H54 (cell line): ENCODE measurements around the gene KIAA1328.
"Not testable (repeated sequence)": the region's sequence is repeated elsewhere in the genome, so short reads cannot be mapped to it uniquely, and the experiment has no call there.

Source experiments
- DNase-seq: peaks from one replicate; pipeline ENCODE4 v3.0.0; 2011; ENCODE audit warnings: low spot score, mixed read lengths; ENCODE audit not compliant: insufficient read length
- FAIRE-seq: peaks from 3 replicates; lab custom pipeline; 2011; peaks lifted over from hg19 to GRCh38; lab: Jason Lieb, UNC
- POLR2A ChIP-seq: IDR thresholded peaks from 2 replicates; pipeline ENCODE4 v1.6.1; 2011; ENCODE audit warnings: low read depth, mild to moderate bottlenecking, low read length

Gene KIAA1328

DNA sequence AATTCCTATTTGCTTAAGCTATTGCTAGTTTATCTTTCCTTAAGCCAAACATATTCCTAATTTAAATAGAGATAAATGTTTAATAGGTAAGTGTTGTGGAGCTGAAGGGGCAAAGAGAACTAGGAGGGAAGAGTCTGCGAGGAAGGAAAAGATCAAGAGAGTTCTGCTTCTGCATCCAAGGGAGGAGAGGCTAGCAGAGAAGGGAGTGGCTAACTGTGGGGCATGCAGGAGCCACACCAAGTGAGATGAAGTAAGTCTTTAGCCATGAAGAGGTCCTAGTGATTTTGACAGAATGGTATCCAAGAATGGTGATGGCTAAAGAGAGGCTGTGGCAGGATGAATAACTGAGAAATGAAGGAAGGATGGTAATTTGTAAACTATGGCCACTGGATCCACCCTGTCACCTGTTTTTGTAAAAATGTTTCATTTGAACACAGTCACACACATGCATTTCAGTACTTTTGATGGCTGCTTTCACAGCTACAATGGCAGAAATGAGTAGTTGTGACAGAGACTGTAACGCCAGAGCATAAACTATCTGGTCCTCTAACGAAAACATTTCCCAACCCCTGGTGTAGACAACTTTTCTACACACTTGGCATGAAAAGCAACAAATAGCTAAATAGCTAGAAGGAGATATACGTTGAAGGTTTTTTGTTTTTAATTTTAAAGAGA lies 15.7 kb upstream of the KIAA1328 start:
- DNase-seq (no peak), FAIRE-seq (no peak)
- no peak for TF ChIP-seq POLR2A

DNA sequence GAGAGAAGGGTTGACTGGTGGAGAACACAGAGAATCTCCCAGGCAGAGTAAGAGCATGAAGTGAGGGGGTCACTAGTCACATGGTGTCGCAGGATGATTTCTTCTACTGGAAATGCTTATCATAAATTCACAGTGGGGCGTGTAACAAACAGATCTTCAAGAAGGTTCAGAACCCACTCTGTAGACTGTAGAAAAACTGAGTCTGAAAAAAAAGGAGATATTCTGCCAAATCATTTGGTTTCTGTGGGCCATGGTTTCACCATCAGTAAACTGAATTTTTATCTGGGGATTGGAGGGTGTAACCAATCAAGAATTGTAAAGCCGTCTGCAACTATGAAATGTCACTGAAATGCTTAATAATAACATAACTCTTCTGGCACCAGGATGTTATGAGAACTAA lies 15.1 kb upstream of the KIAA1328 start:
- TF ChIP-seq POLR2A = no peak
- FAIRE-seq (no peak), DNase-seq (no peak)

DNA sequence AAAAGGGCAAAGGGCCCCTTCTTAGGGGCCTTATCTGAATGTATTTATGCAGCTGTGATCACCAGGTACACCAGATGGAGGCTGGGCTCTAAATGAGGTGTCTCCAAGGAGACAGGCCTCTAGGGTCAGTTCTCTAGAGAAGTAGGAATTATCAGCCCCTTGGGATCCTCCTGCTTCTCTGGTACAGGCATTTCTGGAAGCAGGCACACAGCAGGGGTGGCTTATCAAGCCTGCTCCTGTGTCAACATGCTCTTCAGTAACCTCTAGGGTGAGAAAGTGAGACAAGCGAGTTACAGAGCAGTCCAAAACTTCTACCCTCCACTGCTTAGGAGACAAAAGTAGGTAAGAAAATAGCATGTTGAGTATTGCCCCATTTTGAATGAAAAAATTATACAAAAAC lies 13.9 kb upstream of the KIAA1328 start:
- no peak for TF ChIP-seq POLR2A
- no peak for DNase-seq
- no peak for FAIRE-seq

DNA sequence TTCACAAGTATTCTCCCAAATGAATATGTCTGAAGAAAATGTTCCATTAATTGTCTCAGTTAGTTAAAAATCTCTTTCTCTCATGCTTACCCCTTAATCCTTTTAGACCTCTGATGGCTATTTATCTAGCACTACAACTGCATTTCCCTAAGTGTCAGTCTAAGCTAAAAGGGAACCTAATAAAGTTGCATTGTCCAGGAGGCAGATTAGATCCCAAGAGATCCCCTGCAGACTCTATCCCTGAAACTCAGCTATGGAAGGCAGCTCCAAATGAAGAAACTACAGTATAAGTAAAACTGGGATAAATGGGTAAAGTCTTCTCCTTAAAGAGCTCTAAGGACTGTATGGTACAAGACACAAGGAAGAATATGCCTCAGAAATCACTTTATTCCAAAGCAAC lies 12.8 kb upstream of the KIAA1328 start:
- not testable (repeated sequence) for DNase-seq, FAIRE-seq

DNA sequence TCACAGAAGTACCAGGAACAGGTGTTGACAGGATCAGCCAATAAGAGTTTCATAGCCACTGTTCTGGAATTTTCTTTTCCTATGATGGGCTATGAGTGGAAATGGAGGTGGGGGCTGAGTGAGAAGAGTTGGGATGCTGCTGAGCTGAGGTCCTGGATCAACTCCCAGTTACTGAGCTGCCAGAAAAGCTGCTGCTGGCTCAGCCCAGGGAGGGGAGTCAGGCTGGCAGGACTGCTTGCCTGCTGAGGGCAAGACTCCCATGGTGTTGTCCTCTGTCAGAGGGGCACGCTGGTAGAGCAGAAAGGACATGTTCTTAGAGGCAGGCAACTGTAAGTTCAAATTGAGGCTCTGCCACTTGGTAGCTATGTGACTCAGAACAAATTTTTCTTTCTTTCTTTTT lies 11.9 kb upstream of the KIAA1328 start:
- no peak for FAIRE-seq

DNA sequence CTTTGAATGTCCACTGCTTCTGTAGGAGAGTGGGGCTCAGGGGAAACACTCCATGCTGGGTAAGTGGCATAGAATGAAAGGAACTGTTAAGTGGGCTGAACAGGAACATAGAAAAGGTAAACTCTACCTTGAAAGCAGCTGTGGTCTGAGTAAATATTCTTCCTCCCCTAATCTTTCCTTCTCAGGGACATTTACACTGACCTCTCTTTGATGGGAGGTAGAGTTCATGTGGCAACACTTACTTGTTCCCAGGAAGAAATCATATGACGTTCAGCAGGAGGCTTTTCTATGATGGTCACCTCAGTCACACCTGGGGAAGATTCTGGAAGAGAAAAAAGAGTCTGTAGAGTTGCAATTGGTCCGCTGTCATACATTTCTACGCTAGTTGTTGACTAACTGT lies 10.3 kb upstream of the KIAA1328 start:
- no peak for TF ChIP-seq POLR2A
- FAIRE-seq (no peak), DNase-seq (no peak)

More for the DNA sequence above, 11.9 kb upstream of the KIAA1328 start:
- DNase-seq = no peak
- no peak for TF ChIP-seq POLR2A

DNA sequence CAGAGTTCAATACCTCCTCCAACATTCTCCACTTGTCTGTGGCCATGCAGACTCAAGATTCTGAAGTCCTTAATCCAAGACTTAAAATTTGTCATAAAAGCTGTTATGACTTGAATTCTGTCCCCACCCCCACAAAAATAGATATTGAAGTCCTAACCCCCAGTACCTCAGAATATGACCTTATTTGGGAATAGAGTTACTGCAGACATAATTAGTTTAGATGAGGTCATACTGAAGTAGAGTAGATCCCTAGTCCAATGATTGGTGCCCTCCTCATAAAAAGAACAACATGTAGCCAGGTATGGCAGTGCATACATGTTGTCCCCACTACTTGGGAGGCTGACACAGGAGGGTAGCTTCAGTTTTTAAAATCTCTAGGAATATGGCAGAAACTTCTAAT lies 9.3 kb upstream of the KIAA1328 start:
- no peak for FAIRE-seq
- TF ChIP-seq POLR2A = no peak
- no peak for DNase-seq

DNA sequence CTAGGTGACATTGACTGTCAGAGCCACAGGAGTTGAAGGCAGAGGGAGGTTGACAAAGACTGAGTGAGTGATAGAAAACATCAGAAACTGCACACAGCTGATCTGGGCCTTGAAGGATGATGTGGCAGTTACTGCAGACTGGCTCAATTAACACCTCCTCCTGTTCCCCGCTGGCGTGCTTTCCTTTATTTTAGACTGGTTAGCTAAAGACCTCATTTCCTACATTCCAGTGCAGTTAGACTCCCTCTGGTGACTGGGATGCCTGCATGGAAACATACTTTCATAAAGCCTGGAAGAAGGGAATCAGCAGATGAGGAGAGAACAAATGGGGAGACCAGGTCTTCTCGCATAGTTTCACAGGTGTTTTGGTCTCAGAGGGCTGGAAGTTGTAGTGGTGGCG lies 7.2 kb upstream of the KIAA1328 start:
- DNase-seq (no peak), FAIRE-seq (no peak)
- no peak for TF ChIP-seq POLR2A

DNA sequence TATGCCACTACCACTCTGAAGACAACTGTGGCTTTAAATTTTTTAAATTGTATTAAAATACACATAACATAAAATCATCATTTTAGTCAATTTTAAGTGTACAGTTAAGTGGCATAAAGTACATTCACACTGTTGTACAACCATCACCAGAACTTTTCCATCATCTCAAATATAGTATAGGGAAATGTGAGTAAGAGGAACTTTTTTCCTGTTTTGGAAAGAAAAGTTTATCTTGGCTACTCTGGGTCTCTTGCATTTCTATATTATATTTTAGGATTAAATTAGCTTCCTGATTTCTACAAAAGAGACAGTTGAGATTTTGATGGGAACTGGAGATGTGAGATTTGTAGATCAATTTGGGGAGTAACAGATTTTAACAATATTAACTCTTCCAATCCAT lies 3.4 kb upstream of the KIAA1328 start:
- TF ChIP-seq POLR2A = no peak
- FAIRE-seq (no peak), DNase-seq (no peak)

DNA sequence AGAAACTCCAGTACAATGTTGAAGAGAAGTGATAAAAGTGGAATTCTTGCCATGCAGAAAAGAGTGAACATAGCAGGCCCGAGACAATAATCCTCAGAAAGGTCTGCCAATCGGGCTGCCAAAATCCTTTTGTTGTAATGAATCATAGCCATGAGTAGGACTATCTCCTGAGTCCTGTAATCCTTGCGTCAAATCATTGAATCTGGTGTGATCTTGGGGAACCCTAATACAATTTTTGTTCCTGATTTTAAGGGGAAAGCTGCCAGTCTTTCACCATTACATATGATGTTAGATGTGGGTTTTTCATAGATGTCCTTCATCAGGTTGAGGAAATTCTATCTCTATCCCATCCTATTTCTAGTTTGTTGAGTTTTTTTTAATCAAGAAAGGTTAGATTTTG lies 2.4 kb upstream of the KIAA1328 start:
- no peak for FAIRE-seq
- DNase-seq = no peak
- no peak for TF ChIP-seq POLR2A

DNA sequence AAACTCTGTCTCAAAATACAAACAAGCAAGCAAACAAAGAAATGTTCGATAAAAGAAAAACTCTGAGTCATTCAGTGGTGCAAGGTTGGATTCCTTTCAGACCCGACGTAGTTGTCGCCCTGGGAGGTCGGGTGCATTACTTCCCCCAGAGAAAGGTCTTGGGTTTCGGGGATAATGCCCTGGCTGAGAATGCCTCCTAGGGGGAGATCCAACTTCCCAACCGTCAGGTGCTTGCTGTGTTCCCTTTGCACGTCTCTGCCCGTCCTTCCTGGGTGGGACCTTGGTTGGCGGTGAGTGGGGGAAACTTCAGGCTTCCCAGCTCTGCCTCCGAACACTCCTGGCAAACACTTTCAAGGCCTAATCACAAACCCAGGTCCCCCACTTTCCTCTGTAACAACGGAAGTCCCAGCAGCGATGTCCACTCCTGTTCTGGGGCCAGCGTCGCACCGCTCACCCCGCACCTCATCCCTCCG lies 734 bp upstream of the KIAA1328 start:
- DNase-seq (no peak), FAIRE-seq (no peak)
- TF ChIP-seq POLR2A = no peak

DNA sequence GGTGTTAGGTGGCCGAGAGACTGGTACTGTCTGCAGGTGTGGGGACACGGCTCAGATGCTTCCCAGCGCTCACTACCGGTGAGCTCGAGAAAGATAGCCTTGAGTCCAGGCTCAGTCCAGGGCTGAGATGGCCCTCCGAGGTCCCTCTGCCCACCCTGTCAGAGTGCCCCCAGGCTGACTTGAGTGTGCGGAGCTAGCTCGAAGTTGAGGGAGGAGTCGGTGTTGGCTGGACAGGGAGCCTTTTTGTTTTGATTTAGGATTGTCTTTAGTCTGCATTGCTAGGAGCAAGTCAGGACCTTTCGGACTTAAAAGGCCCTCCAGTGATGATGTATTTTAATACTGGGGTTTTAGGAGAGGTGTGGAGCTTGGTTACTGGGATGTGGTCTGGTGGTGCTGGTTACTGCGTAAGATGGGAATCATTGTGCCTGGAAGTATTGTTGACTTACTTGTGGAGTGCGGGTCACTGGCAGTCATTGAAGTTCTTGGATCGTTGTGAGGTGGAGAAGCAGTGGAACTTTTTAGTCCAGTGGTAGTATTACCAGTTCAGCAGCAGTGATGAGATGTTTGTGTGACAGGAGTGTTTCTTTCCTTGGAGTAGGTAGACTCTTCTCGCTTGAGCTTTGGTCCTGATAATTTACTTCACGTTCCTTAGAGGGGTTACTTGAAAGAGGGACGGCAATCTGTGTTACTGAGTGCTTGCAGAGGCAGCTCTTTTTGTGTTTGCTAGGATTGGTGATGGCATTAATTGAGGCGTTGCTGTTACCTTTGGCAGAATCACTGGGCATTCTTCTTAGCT lies 633 bp downstream of the KIAA1328 start:
- no peak for DNase-seq
- no peak for TF ChIP-seq POLR2A
- FAIRE-seq = peak; percentile 52

DNA sequence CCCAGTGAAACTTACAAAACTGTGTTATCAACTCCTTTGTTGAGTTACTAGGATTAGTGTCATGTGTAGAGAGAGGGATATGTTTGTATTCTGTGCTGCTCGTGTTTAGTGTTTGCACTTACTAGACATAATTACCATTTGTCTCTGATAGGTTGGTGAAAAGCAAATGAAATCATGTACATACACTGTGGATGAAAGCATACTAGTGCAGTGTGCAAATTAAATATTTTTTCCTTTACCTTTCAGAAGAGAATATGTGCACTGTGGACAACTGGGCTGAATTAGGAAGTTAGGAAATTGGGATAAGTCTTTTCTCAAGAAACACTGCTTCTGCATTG lies 1.2 kb downstream of the KIAA1328 start:
- no peak for TF ChIP-seq POLR2A
- DNase-seq (no peak), FAIRE-seq (no peak)

DNA sequence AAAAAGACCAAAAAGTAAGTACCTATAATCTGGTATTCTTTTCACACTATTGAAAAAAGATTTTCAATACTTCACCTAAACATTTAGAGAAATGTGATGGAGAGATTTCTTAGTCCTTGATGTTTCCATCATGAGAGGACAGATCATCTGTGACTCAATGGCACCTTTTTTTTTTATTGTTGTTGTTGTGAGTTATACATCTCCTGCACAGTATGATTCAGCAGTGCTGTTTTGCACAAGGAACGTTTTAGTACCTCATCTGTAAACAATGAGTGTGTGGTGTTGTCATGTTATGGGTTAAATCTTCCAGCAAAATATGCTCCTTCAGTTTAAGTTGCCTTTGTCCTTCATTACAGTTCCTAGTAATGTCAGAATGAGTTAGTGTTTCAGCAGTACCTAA lies 2.2 kb downstream of the KIAA1328 start:
- no peak for FAIRE-seq

DNA sequence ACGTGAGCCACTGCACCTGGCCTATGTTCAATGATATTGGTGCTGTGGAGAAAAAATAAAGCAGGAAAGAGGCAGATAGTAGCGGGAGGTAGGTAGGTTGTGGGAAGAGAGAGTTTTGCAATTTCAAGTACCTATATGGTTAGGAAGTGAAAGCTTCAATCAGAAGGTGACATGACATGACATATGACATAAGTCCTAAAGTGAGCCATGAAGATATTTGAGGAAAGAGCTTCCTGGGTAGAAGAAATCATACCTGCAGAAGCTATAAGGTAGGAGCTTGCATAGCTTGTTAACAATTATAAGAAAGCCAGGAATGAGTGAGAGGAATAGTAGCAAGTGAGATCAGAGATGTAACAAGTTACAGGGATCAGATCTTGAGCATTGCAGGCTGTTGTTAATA lies 4.2 kb downstream of the KIAA1328 start:
- DNase-seq = no peak
- FAIRE-seq = no peak
- TF ChIP-seq POLR2A = no peak

More for the DNA sequence above, 2.2 kb downstream of the KIAA1328 start:
- DNase-seq = no peak
- TF ChIP-seq POLR2A = no peak
